ENCODE data around the gene WDR1.

WDR1 gene

DNA sequence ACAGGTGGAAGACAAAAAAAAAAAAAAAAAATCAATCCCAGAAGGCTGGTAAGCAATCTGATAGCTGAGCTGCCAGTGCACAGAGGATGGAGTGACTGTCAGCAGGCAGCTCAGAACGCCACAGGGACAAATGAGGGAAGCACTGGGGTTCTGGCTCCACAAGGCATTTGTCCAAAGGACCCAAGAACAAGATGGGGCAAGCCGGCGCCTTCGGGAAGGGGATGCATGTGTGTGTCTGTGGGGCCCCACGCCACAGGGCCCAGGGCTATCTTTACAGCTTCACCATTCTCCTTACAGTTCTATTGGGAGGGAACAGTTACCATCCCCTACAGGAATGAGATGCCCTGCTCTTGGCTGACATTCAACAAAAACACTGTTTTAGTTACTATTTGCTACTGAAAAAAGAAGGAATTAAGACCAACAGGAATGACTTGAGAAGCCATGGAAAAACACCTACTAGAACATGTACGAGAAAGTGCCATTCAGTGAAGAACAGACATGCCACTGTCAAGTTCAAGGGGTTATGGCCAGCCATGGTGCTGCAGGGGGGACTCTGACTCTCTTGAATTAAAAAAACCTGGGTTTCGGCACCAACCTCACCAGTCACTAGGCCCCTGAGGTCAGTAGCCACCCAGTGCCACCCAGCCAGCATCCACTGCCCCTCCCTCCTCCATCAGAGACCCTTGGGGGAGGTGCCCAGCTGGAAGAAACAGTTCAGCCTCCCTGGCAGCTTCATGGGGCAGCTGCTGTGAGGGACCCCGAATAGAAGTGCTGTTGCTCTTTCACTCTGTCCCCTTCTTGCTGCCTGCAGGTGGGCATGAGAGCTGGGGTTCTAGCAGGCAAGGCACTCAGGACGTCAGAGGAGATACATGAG, 18.5 kb downstream of the WDR1 start:
- no peak for DNase-seq

- no peak for DNase-seq
Observed at GRCh38 chr4:10096978-10097335, 19.6 kb downstream of the WDR1 start.

DNA sequence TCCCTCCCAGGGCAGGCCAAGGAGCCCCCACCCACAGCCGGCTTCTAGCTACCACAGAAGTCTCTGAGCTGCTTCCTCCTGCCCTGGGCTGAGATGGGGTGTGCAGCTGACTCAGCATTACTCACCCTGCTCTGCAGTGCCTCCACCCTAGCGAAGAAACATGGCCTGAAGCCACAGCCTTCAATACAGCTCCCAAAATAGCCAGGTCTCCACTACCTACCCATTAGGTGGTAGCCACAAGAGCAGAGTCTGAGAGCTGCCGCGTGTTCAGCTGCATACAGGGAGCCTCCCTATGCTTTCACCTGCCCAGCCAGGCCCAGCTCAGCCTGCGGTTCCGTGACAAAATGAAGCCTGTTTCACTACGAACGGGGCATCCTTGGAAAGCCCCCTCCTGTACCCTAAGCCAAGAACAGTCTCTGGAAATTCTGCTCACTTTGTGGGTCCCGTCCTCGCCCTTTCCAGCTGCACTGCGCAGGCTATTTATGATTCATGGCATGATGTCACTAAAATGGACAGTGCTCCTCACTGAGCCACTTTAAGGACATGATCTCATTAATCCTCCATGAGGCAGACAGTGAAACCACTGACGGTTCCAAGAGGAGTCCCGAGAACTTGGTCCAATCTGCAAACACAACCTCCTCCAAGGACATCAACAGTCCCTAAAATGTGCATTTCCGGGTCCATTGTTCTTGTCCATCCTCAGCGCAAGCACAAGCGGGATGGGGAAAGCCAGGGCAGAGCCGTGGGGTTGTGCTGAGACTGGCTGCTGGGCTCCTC, 20.2 kb downstream of the WDR1 start:
- DNase-seq: peak; percentile 86

DNA sequence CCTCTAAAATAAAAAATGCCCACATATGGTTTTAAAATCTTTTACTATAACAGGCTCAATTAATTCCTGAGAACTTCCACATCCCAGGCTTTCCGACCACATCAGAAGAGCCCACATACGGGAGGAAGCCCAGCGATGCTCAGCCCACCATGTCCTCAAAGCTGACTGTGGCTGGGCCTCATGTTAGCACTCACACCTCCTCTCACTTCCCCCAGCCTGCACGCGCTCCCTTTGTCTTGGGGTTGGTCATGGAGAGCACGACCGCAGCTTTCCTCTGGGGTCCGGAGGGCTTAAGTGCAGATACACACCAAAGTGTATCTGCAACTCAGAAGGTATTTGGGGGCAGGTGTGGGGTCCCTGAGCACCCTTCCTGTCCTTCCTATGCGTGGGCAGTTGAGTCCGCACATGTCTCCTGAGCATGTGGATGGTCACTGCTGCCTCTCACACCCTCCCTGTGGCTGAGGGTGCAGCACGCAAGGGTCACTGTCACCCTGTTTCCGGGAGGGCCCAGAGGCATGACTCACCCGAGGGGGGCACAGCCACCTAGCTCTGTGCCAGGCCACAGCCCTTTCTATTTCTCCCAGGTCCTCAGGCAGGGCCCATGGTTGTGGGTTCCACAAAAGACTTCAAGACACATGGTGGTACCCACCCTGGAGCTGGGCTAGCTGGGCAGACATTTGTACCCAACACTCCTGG, 21.2 kb downstream of the WDR1 start:
- DNase-seq: no peak

GRCh38 chr4:10094841-10095240, 21.8 kb downstream of the WDR1 start:
- no peak for DNase-seq

- DNase-seq: peak; percentile 41
Observed at GRCh38 chr4:10093801-10094552, 22.6 kb downstream of the WDR1 start.

DNA sequence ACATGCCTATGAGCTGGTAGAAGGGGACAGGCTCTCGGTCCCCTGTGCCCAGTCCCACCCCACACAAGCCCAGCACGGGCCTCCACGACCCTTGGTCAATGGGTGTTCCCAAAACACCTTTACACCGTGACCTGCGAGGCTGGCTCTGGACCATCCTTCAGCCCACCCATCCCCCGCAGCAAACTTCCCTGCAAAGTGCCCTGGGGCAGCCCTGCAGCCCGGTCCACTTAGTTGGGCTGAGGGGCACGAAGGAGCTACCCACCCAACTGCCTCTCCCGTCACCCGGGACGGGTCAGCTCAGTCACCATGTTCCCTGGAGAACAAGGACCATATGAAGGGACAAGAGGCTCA, 23.4 kb downstream of the WDR1 start:
- no peak for DNase-seq

GRCh38 chr4:10092481-10093270, 23.9 kb downstream of the WDR1 start:
- DNase-seq: no peak

- DNase-seq: no peak
Observed at GRCh38 chr4:10091531-10092181, 24.9 kb downstream of the WDR1 start.

DNA sequence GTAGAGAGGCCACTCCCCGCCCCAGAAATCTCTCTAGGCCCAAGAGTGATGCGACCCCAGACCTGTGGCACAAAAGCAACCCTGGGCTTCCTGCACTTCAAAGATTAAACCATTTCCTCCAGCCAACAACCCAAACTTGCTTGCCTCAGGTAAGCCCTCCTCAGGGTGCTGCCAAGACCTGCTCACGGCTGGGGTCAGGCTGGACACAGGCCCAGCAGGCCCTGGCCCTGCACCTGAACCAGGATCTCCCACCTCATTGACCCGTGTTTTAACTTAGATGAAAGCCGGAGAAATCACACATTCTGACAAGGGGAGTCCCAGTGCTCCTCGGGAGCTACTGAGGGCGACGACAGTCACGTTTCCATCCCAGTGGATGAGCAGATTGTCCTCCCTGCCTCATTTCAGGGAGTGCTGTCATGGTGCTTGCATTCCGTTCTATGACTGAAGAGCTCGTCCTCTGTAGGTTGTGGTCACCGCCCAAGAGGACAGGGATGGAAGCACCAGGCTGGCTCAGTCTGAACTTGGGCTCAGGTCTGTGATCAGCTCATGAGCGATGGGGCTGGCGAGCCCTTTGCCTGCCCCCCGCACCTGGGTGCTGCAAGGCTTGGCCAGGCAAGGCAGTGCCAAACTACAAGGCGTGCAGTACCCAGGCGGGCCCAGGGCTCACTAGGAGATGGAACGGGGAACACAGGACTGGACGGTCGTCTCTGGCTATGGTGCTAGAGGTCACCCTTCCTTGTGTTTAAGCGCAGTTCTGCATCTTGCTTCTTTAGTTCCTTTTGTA, 25.9 kb downstream of the WDR1 start:
- DNase-seq: no peak

DNA sequence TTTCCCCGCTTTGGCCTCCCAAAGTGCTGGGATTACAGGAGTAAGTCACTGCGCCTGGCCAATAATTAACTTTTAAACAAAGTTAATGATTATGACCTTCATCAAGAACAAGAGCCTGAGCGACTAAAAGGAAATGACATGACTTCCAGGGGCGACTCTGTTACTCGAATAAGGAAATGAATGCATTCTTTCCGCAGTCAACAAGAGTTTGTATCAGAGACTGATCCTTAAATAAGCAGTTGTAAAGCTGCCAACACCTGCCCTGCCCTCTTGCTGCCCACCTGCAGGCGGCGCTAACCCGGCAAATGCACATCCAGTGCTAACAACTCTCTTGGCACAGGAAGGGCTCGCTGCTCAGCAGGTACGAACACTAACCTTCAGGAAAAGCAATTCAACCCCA, 27.3 kb downstream of the WDR1 start:
- DNase-seq: no peak

GRCh38 chr4:10088135-10089010, 28.2 kb downstream of the WDR1 start:
- DNase-seq: no peak

DNA sequence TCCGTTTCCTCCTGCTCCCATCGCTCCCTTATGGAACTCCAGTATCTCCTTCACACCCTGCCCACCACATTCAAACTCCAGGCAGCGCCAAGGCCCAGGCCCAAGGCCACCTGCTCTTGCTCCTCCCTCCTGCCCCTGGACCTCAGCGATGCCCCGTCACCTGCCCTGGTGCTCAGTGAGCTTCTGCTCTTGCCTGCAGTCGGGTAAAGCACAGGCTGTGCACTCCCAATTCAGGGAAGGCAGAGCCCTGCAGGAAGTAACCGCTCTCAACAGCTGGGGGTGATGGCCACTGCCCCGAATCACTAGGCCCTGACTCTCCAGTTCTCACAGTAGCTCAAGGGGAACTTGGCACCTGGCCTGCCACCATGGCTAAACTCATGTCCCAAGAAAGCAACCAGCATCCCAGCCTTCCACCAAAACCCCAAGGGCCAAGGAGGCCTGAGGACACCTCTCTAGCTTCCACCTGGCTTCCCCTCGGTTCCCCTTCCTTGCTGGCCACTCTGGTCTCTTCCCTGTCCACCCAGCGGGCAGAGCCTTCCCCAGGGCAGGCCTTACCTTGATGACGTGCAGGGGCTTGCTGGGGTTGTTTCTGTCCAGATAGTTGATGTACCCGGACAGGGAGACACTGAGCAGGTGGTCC, 29.3 kb downstream of the WDR1 start:
- no peak for DNase-seq

GRCh38 chr4:10086506-10087120, 30.0 kb downstream of the WDR1 start:
- DNase-seq: no peak

GRCh38 chr4:10085828-10086505, 30.6 kb downstream of the WDR1 start:
- no peak for DNase-seq

GRCh38 chr4:10085386-10085785, 31.2 kb downstream of the WDR1 start:
- DNase-seq: no peak

DNA sequence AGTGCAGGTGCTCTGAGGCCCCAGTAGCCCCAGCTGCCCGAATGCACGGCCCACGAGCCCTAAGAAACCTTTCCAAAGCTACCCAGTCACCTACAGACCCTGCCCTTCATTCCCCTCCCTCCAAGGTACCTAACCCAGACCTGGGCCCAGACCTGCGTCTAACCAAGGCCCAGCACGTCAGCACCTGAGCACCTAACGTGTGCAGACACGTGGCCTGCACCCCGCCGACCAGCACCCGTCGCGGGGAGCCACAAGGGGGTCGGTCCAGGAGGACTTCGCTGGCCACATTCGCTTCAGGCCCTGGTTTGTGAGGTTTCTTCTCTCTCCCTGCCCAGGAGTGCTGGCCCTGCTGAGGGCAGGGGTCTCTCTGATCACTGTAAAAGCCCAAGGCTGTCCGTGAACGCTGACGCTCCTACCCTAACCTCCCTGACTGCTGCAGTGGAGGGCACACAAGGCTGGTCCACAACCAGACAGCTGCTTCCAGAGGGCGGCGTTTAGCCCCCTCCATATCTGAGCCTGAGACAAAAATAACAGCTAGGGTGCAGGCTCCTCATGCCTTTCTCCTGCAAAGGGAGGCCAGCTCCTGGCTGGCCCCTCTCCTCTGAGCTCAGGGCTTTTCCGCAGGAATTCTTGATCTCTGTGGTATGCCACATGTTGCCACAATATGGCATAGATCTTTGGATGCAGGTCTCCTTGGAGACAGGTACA, 31.8 kb downstream of the WDR1 start:
- DNase-seq: no peak
